GM10266 (cell line): ENCODE data around the gene ABCA13.

ENCODE experiments used
- DNase-seq: peaks from one replicate; pipeline ENCODE4 v3.0.0; 2012; ENCODE audit errors: extremely low spot score
- TF ChIP-seq, protein P1 (sequence below): IDR thresholded peaks from 2 replicates; pipeline ENCODE4 v1.5.1; 2012; ENCODE audit warnings: mild to moderate bottlenecking, low read depth; ENCODE audit not compliant: control insufficient read depth, insufficient read depth; ENCODE audit errors: missing control alignments

The ABCA13 gene

DNA sequence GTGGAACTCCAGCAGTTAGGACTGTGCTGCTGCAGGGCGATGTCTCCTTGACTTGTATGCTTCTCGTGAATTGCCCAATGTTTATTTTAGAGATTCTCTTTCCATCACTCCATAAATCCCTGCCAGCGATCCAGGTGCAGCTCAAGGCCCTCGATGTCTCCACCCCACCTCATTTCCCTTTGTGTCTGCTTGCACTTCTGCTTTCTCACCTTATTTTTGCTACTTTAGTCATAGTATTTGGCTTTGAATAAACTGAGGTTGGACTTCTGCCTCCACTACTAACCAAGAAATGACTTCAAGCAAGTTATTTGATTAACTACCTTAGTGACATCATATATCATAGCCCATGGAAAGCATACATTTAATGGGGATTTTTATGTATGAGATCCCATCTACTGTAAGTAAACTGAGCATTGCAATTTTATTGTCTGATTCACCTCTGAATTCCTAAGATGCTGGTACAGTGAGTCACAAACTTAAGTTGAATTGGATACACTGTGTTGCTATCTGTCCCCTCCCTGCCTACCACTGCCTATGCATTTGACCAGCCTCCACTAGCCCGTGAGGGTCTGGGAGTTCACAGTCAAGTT, 255.8 kb downstream of the ABCA13 start:
- DNase-seq, result no peak
- TF ChIP-seq, protein P1, sequence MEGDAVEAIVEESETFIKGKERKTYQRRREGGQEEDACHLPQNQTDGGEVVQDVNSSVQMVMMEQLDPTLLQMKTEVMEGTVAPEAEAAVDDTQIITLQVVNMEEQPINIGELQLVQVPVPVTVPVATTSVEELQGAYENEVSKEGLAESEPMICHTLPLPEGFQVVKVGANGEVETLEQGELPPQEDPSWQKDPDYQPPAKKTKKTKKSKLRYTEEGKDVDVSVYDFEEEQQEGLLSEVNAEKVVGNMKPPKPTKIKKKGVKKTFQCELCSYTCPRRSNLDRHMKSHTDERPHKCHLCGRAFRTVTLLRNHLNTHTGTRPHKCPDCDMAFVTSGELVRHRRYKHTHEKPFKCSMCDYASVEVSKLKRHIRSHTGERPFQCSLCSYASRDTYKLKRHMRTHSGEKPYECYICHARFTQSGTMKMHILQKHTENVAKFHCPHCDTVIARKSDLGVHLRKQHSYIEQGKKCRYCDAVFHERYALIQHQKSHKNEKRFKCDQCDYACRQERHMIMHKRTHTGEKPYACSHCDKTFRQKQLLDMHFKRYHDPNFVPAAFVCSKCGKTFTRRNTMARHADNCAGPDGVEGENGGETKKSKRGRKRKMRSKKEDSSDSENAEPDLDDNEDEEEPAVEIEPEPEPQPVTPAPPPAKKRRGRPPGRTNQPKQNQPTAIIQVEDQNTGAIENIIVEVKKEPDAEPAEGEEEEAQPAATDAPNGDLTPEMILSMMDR, result no peak

DNA sequence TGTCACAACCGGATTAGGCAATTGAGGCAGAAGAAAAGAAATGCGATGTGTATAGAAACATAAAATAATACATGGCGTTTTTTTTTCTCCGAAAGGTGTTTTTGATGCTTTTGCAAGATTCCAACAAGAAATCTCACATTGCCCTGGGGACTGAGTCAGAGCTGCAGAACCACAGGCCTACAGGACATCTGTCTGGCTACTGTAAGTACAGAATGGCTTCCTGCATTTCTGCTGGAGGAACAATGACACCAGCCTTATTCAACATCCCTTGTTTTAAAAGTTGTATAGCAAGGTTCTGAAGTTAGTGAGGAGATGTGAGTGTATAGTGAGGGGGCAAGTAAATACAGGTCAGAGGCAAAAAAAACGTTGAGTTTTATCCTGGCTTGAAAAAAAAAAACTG, 256.4 kb downstream of the ABCA13 start:
- DNase-seq, result no peak
- TF ChIP-seq, protein P1, result no peak

DNA sequence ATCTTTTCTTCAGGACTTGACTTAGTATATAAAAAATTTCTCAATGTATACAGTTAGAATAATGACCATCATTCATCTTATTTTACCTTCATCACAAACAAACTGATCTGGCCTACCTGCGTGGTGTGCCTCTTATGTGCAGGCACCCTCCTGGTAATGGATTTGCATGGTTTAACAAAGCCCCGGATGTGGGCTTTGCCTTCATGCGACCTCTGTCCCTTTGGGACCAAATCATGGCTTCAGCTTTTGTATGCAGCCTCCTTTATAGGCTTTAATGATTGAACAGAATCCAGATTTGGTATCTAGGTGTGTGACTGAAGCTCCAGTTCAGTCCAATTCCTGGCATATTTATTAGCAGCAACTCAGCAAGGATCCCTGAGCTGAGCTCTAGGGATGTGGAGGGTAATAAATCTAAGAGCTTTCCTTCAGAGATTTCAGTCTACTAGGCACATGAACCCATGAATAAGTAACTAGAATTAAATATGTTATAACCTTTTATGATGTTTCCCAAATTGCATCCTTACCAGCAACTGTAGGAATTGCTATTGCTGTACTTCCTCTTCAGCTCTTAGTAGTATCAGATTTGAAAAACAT, 256.9 kb downstream of the ABCA13 start:
- no peak for DNase-seq
- TF ChIP-seq, protein P1, result no peak

DNA sequence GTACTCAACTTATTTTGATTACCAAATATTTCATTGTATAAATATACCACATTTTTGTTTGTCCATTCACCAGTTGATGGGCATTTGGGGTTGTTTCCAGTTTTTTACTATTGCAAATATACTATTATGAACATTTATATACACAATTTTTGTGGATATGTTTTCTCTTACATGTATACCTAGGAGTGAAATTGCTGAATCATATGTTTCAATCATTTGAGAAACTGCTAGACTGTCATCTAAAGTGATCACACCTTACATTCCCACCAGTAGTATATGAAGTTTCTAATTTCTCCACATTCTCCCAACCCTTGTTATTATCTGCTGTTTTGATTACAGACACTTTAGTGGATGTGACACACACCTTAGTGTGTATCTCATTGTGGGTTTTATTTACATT, 257.9 kb downstream of the ABCA13 start:
- TF ChIP-seq, protein P1, result no peak
- DNase-seq, result no peak

DNA sequence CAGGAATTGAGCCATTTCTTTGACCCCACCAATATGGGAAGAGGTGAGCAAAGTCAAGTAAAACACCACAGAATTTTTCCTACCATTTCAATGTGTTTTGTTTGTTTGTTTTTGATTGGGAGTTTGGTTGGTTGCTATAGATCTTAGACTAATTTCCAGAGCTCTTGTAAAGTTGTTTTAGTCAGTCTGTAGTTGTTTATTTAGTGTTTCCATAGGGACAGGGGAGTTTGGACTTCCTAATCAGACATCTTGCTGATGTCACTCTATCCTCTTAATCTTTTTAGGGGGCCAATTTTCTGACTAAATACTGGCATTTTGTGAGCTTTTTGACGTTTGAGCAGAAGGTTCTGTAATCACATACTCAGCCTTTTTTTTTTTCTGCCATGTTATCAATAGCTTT, 266.9 kb downstream of the ABCA13 start:
- DNase-seq, result no peak
- TF ChIP-seq, protein P1, result no peak

DNA sequence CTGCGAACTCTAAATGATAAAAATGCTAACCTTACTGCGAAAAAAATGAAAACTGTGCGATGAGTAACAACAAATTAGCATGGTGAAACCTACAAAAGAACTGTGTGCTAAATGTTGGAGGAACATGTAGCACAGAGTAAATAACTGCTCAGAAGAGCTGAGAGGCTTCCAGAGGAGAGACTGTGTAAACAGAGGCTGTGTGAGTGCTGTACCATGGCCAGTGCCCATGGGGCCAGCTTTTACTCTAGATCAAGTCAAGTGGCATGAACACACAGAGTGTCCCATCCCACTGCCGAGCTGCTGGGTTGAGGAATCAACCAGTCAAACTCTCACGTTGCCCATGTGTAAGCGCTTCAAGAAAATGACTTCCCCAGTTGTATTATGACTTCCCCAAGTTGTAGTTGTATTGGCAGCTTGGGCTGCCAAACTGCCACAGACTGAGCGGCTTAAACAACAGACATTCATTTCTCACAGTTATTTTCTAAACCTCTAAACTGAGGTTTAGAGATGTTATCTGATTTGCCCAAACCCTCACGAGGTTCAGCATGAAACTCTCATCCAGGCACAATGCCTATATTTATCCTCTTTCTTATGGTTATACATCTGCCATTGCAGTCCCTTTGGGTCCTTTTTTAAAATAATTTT, 270.7 kb downstream of the ABCA13 start:
- TF ChIP-seq, protein P1, result no peak
- DNase-seq, result no peak

DNA sequence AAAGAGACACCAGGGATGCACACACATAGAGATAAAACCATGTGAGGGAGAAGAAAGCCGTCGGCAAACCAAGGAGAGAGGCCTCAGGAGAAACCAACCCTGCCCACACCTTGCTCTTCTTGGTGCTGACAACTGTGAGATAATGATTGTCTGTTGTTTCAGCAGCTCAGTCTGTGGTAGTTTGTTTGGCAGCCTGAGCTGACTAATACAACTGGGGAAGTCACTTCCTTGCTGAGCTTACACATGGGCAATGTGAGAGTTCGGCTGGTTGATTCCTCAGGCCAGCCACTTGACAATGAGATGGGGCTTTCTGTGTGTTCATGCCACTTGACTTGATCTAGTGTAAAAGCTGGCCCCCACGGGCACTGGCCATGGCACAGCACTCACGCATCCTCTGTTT, 271.8 kb downstream of the ABCA13 start:
- TF ChIP-seq, protein P1, result no peak

More for the DNA sequence above, 271.8 kb downstream of the ABCA13 start:
- no peak for DNase-seq
